T-helper 2 cell (primary cell): ENCODE measurements around the gene COPG2.
"Not testable (repeated sequence)": the region's sequence is repeated elsewhere in the genome, so short reads cannot be mapped to it uniquely, and the experiment has no call there.

Experiments used
- DNase-seq, 5 experiments: peaks; one replicate each; pipeline versions ENCODE4 v3.0.0 to v3.0.0-alpha.2; 2012 to 2022

The COPG2 gene

GRCh38 chr7:130559184-130559583 is 109.4 kb downstream of the COPG2 start:
- DNase-seq = no peak

- DNase-seq = no peak
Observed at GRCh38 chr7:130554481-130554880, 114.1 kb downstream of the COPG2 start.

GRCh38 chr7:130553398-130554029 is 115.0 kb downstream of the COPG2 start:
- DNase-seq = no peak

- no peak for DNase-seq
Observed at GRCh38 chr7:130544356-130544755, 124.2 kb downstream of the COPG2 start.

GRCh38 chr7:130543487-130544010 is 125.0 kb downstream of the COPG2 start:
- no peak for DNase-seq

GRCh38 chr7:130542297-130542696 is 126.3 kb downstream of the COPG2 start:
- DNase-seq = not testable (repeated sequence)

GRCh38 chr7:130541287-130541686 is 127.3 kb downstream of the COPG2 start:
- not testable (repeated sequence) for DNase-seq

- not testable (repeated sequence) for DNase-seq
Observed at GRCh38 chr7:130537894-130538293, 130.7 kb downstream of the COPG2 start.

GRCh38 chr7:130529417-130529816 is 139.1 kb downstream of the COPG2 start:
- DNase-seq = no peak

- not testable (repeated sequence) for DNase-seq
Observed at GRCh38 chr7:130527752-130528355, 140.7 kb downstream of the COPG2 start.

- DNase-seq = no peak
Observed at GRCh38 chr7:130524628-130525027, 143.9 kb downstream of the COPG2 start.

GRCh38 chr7:130523519-130524125 is 144.9 kb downstream of the COPG2 start:
- not testable (repeated sequence) for DNase-seq

- DNase-seq = no peak
Observed at GRCh38 chr7:130521258-130521951, 147.1 kb downstream of the COPG2 start.

- peak in 1 of 5 experiments; percentile 18 for DNase-seq
Observed at GRCh38 chr7:130515315-130516040, 153.1 kb downstream of the COPG2 start.

- no peak for DNase-seq
Observed at GRCh38 chr7:130513447-130513846, 155.1 kb downstream of the COPG2 start.

- not testable (repeated sequence) for DNase-seq
Observed at GRCh38 chr7:130512038-130512437, 156.5 kb downstream of the COPG2 start.

- DNase-seq = no peak
Observed at GRCh38 chr7:130506358-130506757, 162.2 kb downstream of the COPG2 start.

GRCh38 chr7:130505753-130506152 is 162.8 kb downstream of the COPG2 start:
- DNase-seq = no peak

GRCh38 chr7:130500910-130501309 is 167.6 kb downstream of the COPG2 start:
- DNase-seq = no peak

- DNase-seq = no peak
Observed at GRCh38 chr7:130500463-130500862, 168.1 kb downstream of the COPG2 start.

GRCh38 chr7:130494431-130494858 is 174.1 kb downstream of the COPG2 start:
- DNase-seq = no peak

- no peak for DNase-seq
Observed at GRCh38 chr7:130493275-130493873, 175.2 kb downstream of the COPG2 start.
